Erythroblast (primary cell): ENCODE data around the gene HES5.

Experiments used
- GATA1 ChIP-seq: IDR thresholded peaks from 2 replicates; pipeline ENCODE4 v1.6.1; 2011; ENCODE audit warnings: low read depth, mild to moderate bottlenecking, control low read depth, low read length, moderate library complexity
- POLR2A ChIP-seq: IDR thresholded peaks from 2 replicates; pipeline ENCODE4 v1.6.1; 2011; ENCODE audit warnings: mild to moderate bottlenecking, low read length

DNA sequence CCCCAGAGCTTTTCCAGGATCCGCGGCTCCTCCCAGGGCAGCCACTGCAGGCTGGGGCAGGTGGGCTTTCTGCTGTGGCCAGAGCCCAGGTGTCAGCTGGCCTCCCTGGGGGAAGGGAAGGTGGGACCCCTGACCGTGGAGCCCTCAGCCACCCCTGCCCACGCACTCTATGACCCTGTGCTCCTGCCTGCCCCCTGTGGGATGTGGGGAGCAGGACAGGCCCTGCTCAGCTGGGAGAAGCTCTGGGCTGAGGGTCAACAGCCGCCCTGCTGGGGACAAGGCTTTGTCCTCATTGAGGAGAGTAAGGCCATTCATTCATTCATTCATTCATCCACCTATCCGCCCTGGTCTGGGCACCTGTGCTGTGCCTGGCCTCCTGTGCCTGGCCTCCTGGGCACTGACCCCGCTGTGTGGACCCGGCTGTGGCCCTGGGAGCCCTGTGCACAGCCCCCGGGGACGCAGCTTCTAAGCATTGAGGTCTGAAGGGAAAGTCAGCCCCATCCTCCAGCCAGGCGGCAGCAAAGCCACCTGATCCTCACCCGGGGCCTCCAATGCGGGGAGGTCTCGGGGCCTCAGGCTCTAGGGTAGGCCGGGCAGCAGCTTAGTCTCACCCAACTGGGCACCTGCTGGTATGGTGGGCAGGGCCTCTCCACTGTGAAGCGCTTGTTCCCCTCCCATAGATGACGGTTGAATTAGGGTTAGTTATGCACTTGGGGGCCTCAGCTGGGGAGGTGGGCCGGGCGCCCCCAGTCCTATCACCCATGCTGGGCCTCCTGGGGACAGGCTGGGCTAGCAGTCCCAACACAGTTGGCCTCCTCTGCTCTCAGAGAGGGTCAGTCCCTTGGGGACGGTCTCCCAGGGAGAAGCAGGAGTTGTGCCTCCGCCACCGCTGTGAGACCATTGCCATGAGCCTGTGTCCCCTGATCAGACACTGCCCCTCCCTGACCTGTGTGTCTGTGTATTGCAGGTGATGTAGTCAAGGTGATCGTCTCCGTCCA, 32.1 kb upstream of the HES5 start:
- TF ChIP-seq POLR2A (no peak), GATA1 (no peak)
